GM23338 (cell line): Measurements from ENCODE around the gene NDUFS2. TPM values are rescaled to one million over a fixed set of nuclear protein-coding genes. Genes with fewer than 3 reads are reported as not detected.
A peak's percentile ranks its signal among the peaks of the same experiment; 100 is the strongest.

Experiments
- ATAC-seq: fragments of 200-7000 bp; cut with Tn5 transposase; 3 replicates; pipeline ENCODE4 v1.9.1; 2020
- DNase-seq: peaks from one replicate; pipeline ENCODE4 v3.0.0-alpha.2; 2015; ENCODE audit warnings: low spot score
- H2AFZ ChIP-seq: fragments of 200-600 bp; sonication (generic); 2 replicates; pipeline ENCODE4 v1.8.0; 2016; ENCODE audit warnings: antibody characterized with exemption, mild to moderate bottlenecking, moderate library complexity
- H3F3A ChIP-seq: fragments of 200-600 bp; sonication (generic); replicated peaks from 2 replicates; pipeline ENCODE4 v1.8.0; 2017; ENCODE audit warnings: antibody characterized with exemption, mixed run types, low read depth
- H3K27ac ChIP-seq: fragments of 200-600 bp; sonication (generic); 2 replicates; pipeline ENCODE4 v1.6.1; 2016; ENCODE audit warnings: low read depth
- H3K27me3 ChIP-seq: fragments of 200-600 bp; sonication (generic); 2 replicates; pipeline ENCODE4 v1.8.0; 2016; ENCODE audit warnings: mild to moderate bottlenecking, mixed run types, moderate library complexity; ENCODE audit not compliant: insufficient read depth
- H3K36me3 ChIP-seq: fragments of 200-600 bp; sonication (generic); 2 replicates; pipeline ENCODE4 v1.8.0; 2016; ENCODE audit warnings: mild to moderate bottlenecking; ENCODE audit not compliant: insufficient read depth
- H3K4me1 ChIP-seq: fragments of 200-600 bp; sonication (generic); 2 replicates; pipeline ENCODE4 v1.8.0; 2016; ENCODE audit warnings: mild to moderate bottlenecking, moderate library complexity; ENCODE audit not compliant: insufficient read depth
- H3K4me2 ChIP-seq: fragments of 200-600 bp; sonication (generic); 2 replicates; pipeline ENCODE4 v1.7.1; 2017; ENCODE audit warnings: mixed run types
- H3K4me3 ChIP-seq: fragments of 200-600 bp; sonication (generic); 2 replicates; pipeline ENCODE4 v1.6.1; 2016; ENCODE audit warnings: mixed run types
- H3K79me2 ChIP-seq: fragments of 200-600 bp; sonication (generic); replicated peaks from 2 replicates; pipeline ENCODE4 v1.8.0; 2017; ENCODE audit warnings: mild to moderate bottlenecking; ENCODE audit not compliant: insufficient read depth
- H3K9me2 ChIP-seq: fragments of 200-600 bp; sonication (generic); 2 replicates; pipeline ENCODE4 v1.8.0; 2017; ENCODE audit not compliant: insufficient read depth
- H4K20me1 ChIP-seq: fragments of 200-600 bp; sonication (generic); replicated peaks from 2 replicates; pipeline ENCODE4 v1.8.0; 2017; ENCODE audit warnings: mild to moderate bottlenecking; ENCODE audit not compliant: insufficient read depth
- H3K27ac Mint-ChIP-seq: 2 replicates; pipeline ENCODE4 v1.8.0; 2020; ENCODE audit warnings: inconsistent platforms, mild to moderate bottlenecking, moderate library complexity, mixed read lengths
- H3K27me3 Mint-ChIP-seq: 3 replicates; pipeline ENCODE4 v1.8.0; 2022; ENCODE audit warnings: low read depth, mild to moderate bottlenecking, moderate library complexity, mixed read lengths, inconsistent platforms; ENCODE audit not compliant: insufficient read depth, poor library complexity
- H3K36me3 Mint-ChIP-seq: 3 replicates; pipeline ENCODE4 v1.8.0; 2021; ENCODE audit warnings: low read depth, mild to moderate bottlenecking, inconsistent platforms, moderate library complexity, mixed read lengths
- H3K4me1 Mint-ChIP-seq: 3 replicates; pipeline ENCODE4 v1.8.0; 2020; ENCODE audit warnings: mild to moderate bottlenecking, inconsistent platforms, mixed read lengths
- H3K4me3 Mint-ChIP-seq: 3 replicates; pipeline ENCODE4 v1.8.0; 2021; ENCODE audit warnings: moderate library complexity, mild to moderate bottlenecking, inconsistent platforms, mixed read lengths
- H3K9me3 Mint-ChIP-seq: 3 replicates; pipeline ENCODE4 v1.8.0; 2020; ENCODE audit warnings: moderate library complexity, mild to moderate bottlenecking, inconsistent platforms, mixed read lengths
- CREB1 ChIP-seq: fragments of 250-450 bp; sonication (Bioruptor Pico); IDR thresholded peaks from 2 replicates; pipeline ENCODE4 v1.5.0; 2020; ENCODE audit warnings: low read depth, mild to moderate bottlenecking, moderate library complexity
- CTCF ChIP-seq, 2 experiments: fragments of 200-600 bp in 1 of 2; sonication (generic) in 1 of 2; conservative IDR thresholded peaks; 2 replicates each; pipeline versions ENCODE4 v1.5.1 to v1.6.1; 2016 to 2017; ENCODE audit warnings: antibody characterized with exemption in 2 of 2, low read depth in 2 of 2, mild to moderate bottlenecking in 2 of 2, moderate library complexity in 1 of 2
- ETS1 ChIP-seq: IDR thresholded peaks from 2 replicates; pipeline ENCODE4 v1.6.1; 2016; ENCODE audit warnings: antibody characterized with exemption
- EZH2 ChIP-seq: fragments of 200-600 bp; sonication (generic); IDR thresholded peaks from one replicate; pipeline ENCODE4 v1.8.0; 2017; ENCODE audit warnings: antibody characterized with exemption, mild to moderate bottlenecking, low read depth; ENCODE audit not compliant: unreplicated experiment
- EZH2phosphoT487 ChIP-seq: fragments of 200-600 bp; sonication (generic); IDR thresholded peaks from one replicate; pipeline ENCODE4 v1.8.1; 2018; ENCODE audit warnings: antibody characterized with exemption; ENCODE audit not compliant: unreplicated experiment
- JUNB ChIP-seq: IDR thresholded peaks from one replicate; pipeline ENCODE4 v1.6.1; 2016; ENCODE audit warnings: antibody characterized with exemption; ENCODE audit not compliant: unreplicated experiment
- NANOG ChIP-seq: IDR thresholded peaks from 2 replicates; pipeline ENCODE4 v1.6.1; 2016; ENCODE audit warnings: antibody characterized with exemption, borderline replicate concordance
- POLR2AphosphoS5 ChIP-seq: IDR thresholded peaks from 2 replicates; pipeline ENCODE4 v1.6.1; 2016; ENCODE audit warnings: antibody characterized with exemption, low read depth
- REST ChIP-seq: IDR thresholded peaks from one replicate; pipeline ENCODE4 v1.6.1; 2018; ENCODE audit warnings: antibody characterized with exemption; ENCODE audit not compliant: unreplicated experiment
- STAT1 ChIP-seq: IDR thresholded peaks from one replicate; pipeline ENCODE4 v1.6.1; 2016; ENCODE audit warnings: antibody characterized with exemption; ENCODE audit not compliant: unreplicated experiment
- ZNF114 ChIP-seq: fragments of 250-450 bp; sonication (Bioruptor Pico); IDR thresholded peaks from 2 replicates; pipeline ENCODE4 v1.5.0; 2020; ENCODE audit warnings: mild to moderate bottlenecking, moderate library complexity
- ZNF331 ChIP-seq: fragments of 250-450 bp; sonication (Bioruptor Pico); IDR thresholded peaks from 2 replicates; pipeline ENCODE4 v1.5.0; 2020; ENCODE audit warnings: low read depth, mild to moderate bottlenecking, moderate library complexity
- ZNF462 ChIP-seq: fragments of 250-450 bp; sonication (Bioruptor Pico); IDR thresholded peaks from 2 replicates; pipeline ENCODE4 v1.5.0; 2020; ENCODE audit warnings: mild to moderate bottlenecking, moderate library complexity
- polyA plus RNA-seq: library from polyadenylated mRNA; unstranded; fragments of >200 nt; fragmentation: Nextera tagmentation; extraction: Ambion mirVana; gene quantifications from 2 replicates; pipeline ENCODE4 v1.2.1, GENCODE V29; 2016
- total RNA-seq: library from RNA; depleted of rRNA; stranded (reverse); fragments of >200 nt; shearing (Covaris generic); gene quantifications from 2 replicates; pipeline ENCODE4 v1.2.3, GENCODE V29; 2014

NDUFS2 gene
- total and polyA plus RNA-seq, 2 experiments from 2014 or later = 56.7 to 131 TPM

- peak overlapping the region; percentile 11 for H2AFZ ChIP-seq
- H4K20me1 ChIP-seq = no peaks in the 10 kb centered on the region
- H3K4me3 Mint-ChIP-seq = peak overlapping the region; percentile 97
- peak overlapping the region; percentile 55 for H3K4me3 ChIP-seq
- H3K36me3 ChIP-seq = peaks cover 6% of the 10 kb centered on the region
- no peak for ATAC-seq
- no peaks in the 10 kb centered on the region for H3K9me2 ChIP-seq
- H3K36me3 Mint-ChIP-seq = peaks cover 20% of the 10 kb centered on the region
- H3K4me2 ChIP-seq = peak overlapping the region; percentile 96
- H3K4me1 ChIP-seq = peaks cover 13% of the 10 kb centered on the region
- no peak for DNase-seq
- no peaks in the 10 kb centered on the region for H3K9me3 Mint-ChIP-seq
- peaks cover 3% of the 10 kb centered on the region; the same call in 1 of the 2 replicates for H3F3A ChIP-seq
- peaks cover 26% of the 10 kb centered on the region for H3K4me1 Mint-ChIP-seq
- peak overlapping the region; percentile 95 for H3K27ac Mint-ChIP-seq
- H3K27me3 Mint-ChIP-seq = peaks cover 6% of the 10 kb centered on the region
- peak overlapping the region; percentile 84; the same call in 1 of the 2 replicates for H3K27ac ChIP-seq
- no peaks in the 10 kb centered on the region for H3K79me2 ChIP-seq
- no peak for TF ChIP-seq STAT1
- no peak for TF ChIP-seq EZH2phosphoT487
- TF ChIP-seq CTCF (conservative IDR thresholded peaks at IDR 0.05; ENCODE audit: low read depth in 2 of 2) = no peak
- no peak for TF ChIP-seq ETS1
- no peak for TF ChIP-seq EZH2
- no peak for TF ChIP-seq ZNF331
- no peak for TF ChIP-seq REST
- no peak for TF ChIP-seq ZNF462 (CRISPR knock-in tag)
- TF ChIP-seq CREB1 (CRISPR knock-in tag) = no peak
- TF ChIP-seq ZNF114 (CRISPR knock-in tag) = no peak
- TF ChIP-seq JUNB = no peak
- TF ChIP-seq POLR2AphosphoS5 = no peak
- no peak for TF ChIP-seq NANOG
- H3K27me3 ChIP-seq = no peaks in the 10 kb centered on the region
These were observed 24.6 kb downstream of the NDUFS2 start for GRCh38 chr1:161226759-161227158.
